Activated CD8-positive, alpha-beta memory T cell treated with anti-CD3 and anti-CD28 coated beads, Interleukin-2, amount 50 U/mL, for 1 hour (primary cell): ENCODE results near the gene EIF3M.
"Not testable (repeated sequence)": the region's sequence is repeated elsewhere in the genome, so short reads cannot be mapped to it uniquely, and the experiment has no call there.

Source experiments
- DNase-seq: peaks from one replicate; pipeline ENCODE4 v3.0.0-alpha.2; 2020; ENCODE audit errors: extremely low read depth

Gene EIF3M

GRCh38 chr11:32596114-32596513, 12.5 kb downstream of the EIF3M start:
- DNase-seq = not testable (repeated sequence)

- no peak for DNase-seq
These were observed 14.3 kb downstream of the EIF3M start for GRCh38 chr11:32597921-32598320.

- DNase-seq = no peak
These were observed 19.2 kb downstream of the EIF3M start for GRCh38 chr11:32602657-32603415.

GRCh38 chr11:32606220-32606619, 22.6 kb downstream of the EIF3M start:
- DNase-seq = no peak

- DNase-seq = not testable (repeated sequence)
These were observed 25.2 kb downstream of the EIF3M start for GRCh38 chr11:32608826-32609225.

- no peak for DNase-seq
These were observed 27.2 kb downstream of the EIF3M start for GRCh38 chr11:32610797-32611352.

- DNase-seq = no peak
These were observed 30.0 kb downstream of the EIF3M start for GRCh38 chr11:32613500-32614151.

- no peak for DNase-seq
These were observed 31.8 kb downstream of the EIF3M start for GRCh38 chr11:32615422-32615821.

GRCh38 chr11:32616903-32617302, 33.3 kb downstream of the EIF3M start:
- no peak for DNase-seq

GRCh38 chr11:32630844-32631243, 47.2 kb downstream of the EIF3M start:
- DNase-seq = no peak

- no peak for DNase-seq
These were observed 52.2 kb downstream of the EIF3M start for GRCh38 chr11:32635819-32636218.

- DNase-seq = no peak
These were observed 57.7 kb downstream of the EIF3M start for GRCh38 chr11:32641361-32641760.

- no peak for DNase-seq
These were observed 59.9 kb downstream of the EIF3M start for GRCh38 chr11:32643526-32643925.
